NCI-H2196 treated with DMSO at 0.1 percent for 48 hours (cell line): ENCODE results near the gene CDH4.

ENCODE experiments used
- DNase-seq: peaks from one replicate; lab custom pipeline; 2025; ENCODE audit not compliant: unreplicated experiment; lab: John Stamatoyannopoulos, UW

CDH4 gene

DNA sequence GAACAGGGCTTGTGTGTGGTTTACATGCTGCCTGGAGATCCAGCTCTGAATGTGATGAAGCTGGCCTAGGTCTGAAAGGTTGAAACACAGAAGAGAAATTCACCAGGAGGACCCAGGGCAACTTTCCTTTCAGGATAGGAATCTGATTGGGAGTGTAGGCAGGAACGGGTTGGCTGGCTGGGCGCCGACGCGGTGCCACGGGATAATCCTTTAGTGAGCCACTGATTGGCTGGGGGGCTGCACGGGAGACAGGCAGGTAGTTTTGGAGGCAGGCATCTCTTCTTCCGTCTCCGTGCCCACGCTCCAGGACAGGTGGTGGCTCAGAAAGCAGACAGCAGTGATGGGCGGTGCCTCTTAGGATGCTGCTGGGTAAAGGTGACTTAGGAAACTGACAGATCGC, 294.6 kb downstream of the CDH4 start:
- no peak for DNase-seq

DNA sequence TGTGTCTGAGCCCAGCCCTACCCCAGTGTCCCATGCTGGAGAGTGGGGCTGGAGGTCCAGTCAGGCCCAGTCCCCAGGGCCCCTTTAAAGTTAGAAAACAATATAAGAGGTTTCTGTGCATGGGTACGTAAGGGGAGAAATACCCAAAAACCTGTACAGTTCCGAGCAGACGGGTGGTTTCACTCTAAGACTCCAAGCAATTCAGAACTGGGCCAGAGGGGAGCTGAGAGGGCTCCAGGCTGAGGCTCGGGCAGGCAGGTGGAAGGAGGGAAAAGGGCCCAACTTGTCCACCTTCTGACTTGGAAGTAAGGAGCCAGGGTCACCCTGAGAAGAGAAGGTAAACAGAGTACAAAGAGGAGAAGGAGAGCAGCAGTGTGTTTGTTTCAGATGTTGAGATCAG, 296.0 kb downstream of the CDH4 start:
- no peak for DNase-seq

DNA sequence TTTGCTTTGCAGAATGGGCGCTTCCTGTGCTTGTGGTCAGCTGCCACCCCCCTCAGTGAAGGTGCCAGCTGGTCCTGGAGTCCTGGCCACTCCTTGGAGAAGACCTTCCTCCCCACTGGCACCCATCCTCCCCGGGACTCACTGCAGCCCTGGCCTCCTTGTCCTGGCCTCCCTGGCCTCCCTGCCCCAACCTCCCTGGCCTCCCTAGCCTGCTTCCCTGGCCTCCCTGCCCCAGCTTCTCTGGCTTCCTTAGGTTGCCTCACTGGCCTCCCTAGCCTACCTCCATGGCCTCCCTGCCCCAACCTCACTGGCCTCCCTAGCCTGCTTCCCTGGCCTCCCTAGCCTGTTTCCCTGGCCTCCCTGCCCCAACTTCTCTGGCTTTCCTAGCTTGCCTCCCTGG, 297.8 kb downstream of the CDH4 start:
- no peak for DNase-seq

DNA sequence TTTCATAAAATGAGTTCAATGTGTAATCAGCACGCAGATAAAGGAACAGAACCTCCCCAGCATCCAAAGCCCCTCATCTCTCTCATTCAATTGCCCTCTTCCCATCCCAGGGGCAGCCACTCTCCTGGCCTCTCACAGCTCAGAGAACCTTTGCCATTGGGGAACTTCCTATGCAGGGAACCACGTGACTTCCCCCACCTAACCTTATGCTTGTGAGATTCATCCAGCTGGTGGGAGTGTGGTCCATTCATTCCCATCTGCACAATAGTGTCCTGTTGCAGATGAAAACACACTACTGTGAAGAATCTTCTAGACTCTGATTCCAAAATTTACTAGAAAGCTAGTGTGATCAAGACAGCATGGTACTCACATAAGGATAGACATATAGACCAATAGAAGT, 299.3 kb downstream of the CDH4 start:
- no peak for DNase-seq

DNA sequence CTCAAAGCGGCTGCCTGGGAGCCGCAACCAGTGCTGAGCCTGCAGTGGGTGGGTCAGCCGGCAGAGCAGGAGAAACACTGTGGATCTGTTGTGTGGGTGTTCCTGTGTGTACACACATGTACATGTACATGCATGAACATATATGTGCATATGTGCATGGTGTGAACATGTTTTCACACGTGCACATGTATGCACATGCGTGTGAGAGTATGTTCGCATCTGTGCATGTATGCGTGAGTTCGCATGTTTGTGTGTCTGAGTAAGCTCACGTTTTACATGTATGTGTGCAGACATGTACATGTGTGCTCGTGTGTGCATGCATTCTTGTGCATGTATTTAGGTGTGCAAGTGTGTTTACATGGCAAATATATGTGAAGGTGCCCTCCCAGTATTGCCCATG, 302.6 kb downstream of the CDH4 start:
- no peak for DNase-seq

DNA sequence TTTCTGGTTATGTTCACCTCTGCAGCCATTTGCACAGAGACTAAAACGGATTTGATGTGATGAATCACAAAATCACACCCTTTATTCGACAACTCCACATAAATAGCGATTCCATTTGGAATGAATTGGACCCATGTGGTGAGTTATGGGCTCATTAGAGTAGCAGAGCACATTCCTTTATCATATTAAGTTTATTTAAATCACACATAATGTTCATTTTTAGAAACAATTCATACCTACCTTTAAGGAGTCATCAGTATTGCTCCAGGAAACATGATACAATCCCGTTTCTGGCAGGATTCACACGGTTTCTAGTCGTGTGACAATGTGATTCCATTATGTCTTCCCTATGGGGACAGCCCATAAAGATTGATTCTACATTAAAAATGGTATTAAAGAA, 303.5 kb downstream of the CDH4 start:
- no peak for DNase-seq

DNA sequence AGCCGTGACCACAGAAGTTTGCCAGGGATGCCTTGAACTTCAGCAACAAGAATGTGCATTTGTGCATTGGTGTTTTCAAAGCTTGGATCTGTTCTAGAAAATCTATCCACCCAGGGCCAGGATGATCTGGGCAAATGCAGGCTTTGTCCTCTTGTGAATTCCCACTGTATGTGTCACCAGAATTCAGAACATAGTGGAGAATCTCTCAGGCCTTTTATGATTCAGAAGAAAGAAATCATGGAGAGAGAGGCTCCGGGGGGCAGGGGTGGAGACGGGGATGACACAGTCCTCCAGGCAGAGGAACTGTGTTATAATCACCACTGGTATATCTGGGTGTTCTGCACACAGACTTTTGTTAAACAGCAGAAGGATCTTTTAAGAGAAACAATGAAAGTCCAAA, 304.1 kb downstream of the CDH4 start:
- DNase-seq = no peak

DNA sequence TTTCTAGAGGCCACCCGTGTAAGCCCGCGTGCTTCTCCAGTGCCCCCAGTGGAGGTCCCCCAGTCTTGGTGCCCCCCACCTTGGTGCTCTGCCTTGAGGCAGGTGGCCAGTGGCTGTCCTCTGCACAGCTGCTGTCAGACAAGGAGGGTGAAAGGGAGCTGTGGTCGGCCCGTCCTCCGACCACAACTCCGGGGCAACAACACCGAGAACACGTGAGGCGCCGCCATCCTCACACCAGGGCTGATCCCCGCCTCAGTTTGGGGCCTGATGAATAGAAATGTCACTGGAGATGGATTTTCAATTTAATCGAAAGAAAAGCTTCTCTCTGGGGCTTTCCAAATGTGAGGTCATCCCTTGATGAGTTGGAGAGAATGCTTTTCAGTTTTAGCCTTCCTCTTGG, 304.6 kb downstream of the CDH4 start:
- no peak for DNase-seq

GRCh38 chr20:61557621-61558020, 305.6 kb downstream of the CDH4 start:
- DNase-seq = no peak

DNA sequence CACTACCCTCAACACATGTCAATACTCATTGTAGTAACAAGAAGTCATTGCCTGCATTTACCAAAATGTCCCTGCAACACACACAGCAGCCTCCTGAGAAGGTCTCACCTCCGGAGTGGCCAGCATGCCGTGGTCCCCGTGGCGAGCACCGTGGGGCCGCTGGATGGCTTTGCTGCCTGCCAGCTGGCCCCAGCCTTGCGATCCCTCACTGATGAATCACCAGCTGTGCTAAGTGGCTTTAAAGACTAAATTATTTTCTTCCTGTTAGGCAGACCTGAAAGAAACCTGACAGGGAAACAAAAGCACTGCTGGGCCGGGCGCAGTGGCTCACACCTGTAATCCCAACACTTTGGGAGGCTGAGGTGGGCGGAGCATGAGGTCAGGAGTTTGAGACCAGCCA, 306.7 kb downstream of the CDH4 start:
- DNase-seq = no peak

- DNase-seq = no peak
Measured at GRCh38 chr20:61559706-61560315, 307.8 kb downstream of the CDH4 start.

DNA sequence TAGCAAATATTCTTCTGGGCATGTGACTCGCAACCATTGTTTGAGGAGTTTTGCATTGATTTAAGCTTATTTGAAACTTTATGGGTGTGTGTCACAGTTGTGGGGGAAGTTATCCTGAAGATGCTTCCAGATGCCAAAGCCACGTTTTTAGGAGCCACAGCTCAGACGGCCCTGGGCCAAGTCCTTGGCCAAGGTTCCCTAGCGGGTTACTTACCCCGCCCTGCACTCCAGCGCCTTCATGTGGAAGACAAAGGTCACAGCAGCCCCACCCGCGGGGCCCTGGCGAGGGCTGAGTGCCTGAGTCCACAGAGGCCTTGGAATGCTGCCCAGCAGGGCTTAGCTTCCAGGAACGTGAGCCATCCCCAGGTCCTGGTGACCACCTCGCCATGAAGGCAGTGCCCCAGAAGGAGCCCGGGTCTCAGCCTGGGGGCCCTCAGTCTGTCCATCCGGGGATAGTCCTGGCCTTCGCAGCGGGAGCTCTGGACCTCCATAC, 308.3 kb downstream of the CDH4 start:
- peak; percentile 15 for DNase-seq

DNA sequence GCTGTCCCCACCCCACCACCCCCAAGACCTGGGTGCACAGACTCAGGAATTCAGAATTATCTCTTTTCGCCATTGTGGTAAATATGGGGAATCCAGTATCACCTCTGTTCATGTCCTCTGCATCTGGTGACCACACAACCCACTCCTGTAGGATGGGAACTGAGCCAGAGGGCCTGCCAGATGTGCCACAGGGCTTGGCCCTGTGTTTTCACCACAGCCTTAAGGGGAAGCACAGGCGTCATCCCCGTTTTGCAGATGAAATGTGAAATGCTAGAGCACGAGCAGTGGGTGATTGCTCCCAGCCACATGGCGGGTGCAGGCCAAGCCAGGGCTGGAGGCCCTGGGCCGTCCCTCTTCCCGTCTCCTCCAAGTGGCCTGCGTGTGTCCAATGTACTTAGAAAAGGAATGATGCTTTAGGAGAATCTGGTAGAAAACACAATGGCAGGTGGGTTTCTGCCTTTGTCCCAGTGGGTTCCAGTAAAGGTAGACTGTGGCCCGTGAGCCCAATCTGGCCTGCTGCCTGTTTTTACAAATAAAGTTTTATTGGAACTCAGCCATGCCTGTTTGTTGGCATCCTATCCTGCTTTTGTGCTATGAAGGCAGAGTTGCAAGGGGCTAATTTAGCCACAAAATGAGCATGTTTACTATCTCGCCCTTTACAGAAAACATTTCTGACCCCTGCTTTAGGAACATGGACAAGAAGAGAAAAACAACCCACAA, 309.2 kb downstream of the CDH4 start:
- no peak for DNase-seq

DNA sequence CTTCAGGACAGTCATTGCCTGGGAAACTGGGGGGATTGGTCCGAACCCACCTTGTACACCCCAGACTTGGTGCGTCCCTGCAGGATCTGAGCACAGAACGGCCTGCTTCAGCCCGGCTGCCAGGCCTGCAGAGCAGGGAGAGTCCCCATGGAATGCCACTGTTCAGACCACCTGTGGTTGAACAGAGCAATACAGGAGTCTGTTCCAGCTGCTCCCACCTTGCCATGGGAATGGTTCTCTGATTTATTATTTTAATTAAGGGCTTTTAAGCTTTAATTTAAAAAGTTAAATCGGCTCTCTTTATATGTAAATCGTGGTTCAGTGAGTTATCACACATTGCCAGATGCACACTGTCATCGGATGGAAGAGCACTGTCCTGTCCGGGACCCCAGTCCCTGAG, 310.4 kb downstream of the CDH4 start:
- no peak for DNase-seq

DNA sequence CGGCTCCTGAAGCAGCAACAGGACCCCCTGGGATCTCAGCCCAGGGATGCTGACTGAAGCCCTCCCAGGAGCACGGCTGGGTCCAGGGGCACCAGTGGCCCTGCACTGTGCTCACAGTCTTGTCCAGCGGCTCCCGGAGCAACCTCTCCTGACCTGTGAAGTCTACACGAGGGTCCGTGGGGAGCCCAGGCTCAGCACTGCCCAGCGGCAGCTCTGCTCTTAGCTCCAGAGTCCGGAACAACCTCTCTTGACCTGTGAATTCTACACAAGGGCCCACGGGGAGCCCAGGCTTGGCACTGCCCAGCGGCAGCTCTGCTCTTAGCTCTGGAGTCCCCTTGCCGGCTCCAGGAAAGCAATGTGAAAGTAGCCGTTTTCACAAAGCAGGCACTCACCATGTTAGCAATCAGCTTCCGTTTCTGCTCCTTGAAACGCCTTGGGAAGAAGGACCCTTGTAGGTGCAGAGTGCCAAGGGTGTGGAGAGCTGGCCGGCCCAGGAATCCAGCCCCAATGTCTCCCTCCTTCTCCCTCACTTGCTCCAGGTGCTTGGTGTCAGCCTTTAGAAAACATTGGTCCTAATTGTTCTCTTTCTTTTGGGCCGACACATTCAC, 310.9 kb downstream of the CDH4 start:
- DNase-seq = no peak

DNA sequence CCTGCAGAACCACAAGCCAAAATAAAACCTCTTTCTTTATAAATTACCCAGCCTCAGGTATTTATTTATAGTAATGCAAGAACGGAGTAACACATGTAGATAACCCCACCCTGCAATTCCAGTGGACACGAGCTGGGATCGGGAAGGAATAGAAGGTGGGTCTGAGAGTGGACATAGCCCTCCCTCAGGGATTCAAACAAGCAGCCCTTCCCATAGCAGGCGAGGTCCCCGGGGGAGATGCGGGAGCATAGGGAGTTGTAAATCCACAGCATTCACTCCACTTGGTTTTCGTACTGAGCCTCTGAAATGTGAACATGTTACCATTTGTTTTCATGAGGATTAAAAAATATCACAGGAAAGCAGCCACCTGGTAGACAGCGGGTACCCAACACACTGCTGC, 312.6 kb downstream of the CDH4 start:
- DNase-seq = no peak

DNA sequence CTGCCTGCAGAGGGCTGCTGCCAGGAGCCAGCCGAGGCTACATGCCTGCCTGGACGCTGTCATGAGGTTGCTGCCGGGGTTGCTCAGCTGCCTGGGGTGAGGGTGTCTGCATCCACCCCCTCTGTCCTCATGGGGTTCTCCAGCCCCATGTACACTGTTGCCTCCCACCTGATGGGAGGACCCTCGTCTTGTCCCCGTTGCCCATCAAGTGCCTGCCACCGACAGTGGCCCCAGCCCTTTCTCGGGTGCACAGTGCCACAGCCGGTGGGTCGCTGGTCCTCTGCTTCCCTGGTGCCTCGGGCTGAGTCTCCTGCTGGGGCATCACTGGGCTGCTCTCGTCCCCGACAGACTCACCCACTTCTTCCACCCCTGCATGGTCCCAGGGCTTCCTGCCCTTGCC, 313.7 kb downstream of the CDH4 start:
- DNase-seq = no peak

- DNase-seq = no peak
Measured at GRCh38 chr20:61566691-61567090, 314.6 kb downstream of the CDH4 start.

- DNase-seq = no peak
Measured at GRCh38 chr20:61567204-61567603, 315.1 kb downstream of the CDH4 start.

DNA sequence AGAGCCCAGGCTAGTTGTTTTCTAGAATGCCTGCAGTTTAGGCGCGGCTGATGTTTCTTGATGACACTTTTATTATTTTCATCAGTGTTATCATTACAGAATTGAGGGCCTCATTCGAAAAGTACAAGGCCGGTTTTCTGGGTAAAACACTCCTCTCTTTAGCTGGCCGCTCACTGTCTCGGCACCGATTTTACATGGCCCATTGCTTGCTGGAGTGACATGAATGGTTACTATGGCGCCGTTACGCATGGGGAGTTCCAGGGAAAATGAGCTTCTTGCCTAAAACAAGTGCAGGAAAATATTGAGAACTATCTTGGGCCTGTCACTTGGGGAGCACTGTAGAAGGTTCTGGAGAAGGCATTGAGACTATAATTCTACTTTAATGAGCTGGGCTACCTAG, 317.8 kb downstream of the CDH4 start:
- DNase-seq = no peak

- DNase-seq = no peak
Measured at GRCh38 chr20:61570646-61571195, 318.7 kb downstream of the CDH4 start.

DNA sequence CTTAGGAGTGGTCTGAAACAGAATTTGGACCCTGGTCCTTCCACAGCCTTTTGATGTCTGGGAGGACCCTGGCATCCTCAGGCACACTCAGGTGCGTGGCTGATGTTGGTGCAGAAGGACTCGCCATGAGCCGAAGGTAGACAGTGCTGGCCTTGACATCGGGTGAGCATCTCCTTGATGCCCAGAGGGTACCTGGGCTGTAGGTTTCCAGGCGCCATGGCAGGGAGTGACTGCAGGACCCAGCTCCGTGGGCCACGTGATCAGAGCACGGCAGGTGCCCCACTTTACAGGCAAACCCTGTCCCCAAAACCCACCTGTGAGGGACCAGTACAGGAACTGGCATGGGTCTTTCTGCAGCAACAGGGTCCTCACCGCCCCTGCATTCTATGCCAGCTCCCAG, 319.2 kb downstream of the CDH4 start:
- no peak for DNase-seq
